GM12872 (cell line): Measurements from ENCODE around the gene ZFYVE19.

Experiments
- TF ChIP-seq, protein P1 (sequence below): IDR thresholded peaks from 3 replicates; pipeline ENCODE4 v1.5.1; 2011; ENCODE audit warnings: low read depth, mild to moderate bottlenecking, low read length, moderate library complexity; ENCODE audit not compliant: insufficient read depth

The ZFYVE19 gene

DNA sequence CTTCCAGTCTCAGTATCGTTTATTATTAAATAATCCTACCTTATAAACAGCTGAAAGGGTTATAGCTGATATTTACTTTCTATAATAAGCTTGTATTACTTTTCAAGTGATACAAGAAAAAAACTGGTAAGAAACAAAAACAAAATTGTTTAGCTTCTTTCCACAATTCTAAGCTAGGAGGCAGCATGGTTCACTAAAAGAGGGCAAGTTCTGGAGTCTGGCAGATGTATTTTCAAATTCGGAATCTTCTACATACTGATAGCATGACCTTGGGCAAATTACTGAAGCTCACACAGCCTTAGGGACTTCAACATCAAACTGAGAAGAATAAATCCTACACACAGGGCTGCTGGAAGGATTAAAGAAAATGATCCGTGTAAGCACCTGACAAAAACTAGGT is 21.7 kb upstream of the ZFYVE19 start:
- TF ChIP-seq, protein P1, sequence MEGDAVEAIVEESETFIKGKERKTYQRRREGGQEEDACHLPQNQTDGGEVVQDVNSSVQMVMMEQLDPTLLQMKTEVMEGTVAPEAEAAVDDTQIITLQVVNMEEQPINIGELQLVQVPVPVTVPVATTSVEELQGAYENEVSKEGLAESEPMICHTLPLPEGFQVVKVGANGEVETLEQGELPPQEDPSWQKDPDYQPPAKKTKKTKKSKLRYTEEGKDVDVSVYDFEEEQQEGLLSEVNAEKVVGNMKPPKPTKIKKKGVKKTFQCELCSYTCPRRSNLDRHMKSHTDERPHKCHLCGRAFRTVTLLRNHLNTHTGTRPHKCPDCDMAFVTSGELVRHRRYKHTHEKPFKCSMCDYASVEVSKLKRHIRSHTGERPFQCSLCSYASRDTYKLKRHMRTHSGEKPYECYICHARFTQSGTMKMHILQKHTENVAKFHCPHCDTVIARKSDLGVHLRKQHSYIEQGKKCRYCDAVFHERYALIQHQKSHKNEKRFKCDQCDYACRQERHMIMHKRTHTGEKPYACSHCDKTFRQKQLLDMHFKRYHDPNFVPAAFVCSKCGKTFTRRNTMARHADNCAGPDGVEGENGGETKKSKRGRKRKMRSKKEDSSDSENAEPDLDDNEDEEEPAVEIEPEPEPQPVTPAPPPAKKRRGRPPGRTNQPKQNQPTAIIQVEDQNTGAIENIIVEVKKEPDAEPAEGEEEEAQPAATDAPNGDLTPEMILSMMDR: no peak

GRCh38 chr15:40785814-40786213 is 21.1 kb upstream of the ZFYVE19 start:
- TF ChIP-seq, protein P1: no peak

GRCh38 chr15:40787344-40787841 is 19.5 kb upstream of the ZFYVE19 start:
- TF ChIP-seq, protein P1: no peak

DNA sequence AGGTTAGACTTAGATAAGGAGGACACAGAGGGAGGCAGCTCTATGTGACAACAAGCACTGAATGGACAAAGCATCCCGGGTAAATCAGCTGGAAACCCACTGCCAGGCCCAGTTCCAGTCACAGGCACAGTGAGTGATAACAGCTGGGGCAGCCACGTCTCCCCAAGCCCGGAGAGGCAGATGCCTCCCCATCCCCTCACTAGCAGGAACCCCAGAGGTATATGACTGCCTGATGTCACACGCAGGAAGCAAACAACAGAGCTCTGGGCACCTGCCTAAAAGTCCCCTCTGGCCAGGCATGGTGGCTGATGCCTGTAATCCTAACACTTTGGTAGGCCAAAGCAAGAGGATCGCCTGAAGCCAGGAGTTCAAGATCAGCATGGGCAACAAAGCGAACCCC is 18.9 kb upstream of the ZFYVE19 start:
- TF ChIP-seq, protein P1: no peak

DNA sequence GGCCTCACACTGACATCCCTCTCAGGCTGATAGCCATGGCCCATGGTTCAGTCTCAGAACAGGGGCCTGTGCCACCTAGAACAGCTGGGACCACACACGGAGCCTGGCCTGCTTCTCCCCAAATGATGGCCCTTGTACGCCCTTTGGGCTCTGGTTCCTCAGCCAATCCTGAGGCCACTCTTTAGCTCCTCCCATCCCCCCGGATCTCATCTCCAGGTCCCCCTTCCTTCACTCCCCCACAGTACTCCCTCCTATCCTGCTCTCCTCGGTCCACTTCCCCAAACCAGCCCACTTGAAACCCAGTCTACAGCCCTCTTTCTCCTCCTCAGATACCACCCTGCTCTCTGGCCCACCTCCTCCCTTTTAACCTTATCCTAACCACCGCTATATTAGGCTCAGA is 17.8 kb upstream of the ZFYVE19 start:
- TF ChIP-seq, protein P1: no peak

- TF ChIP-seq, protein P1: no peak
Measured at GRCh38 chr15:40789999-40790398, 16.9 kb upstream of the ZFYVE19 start.

DNA sequence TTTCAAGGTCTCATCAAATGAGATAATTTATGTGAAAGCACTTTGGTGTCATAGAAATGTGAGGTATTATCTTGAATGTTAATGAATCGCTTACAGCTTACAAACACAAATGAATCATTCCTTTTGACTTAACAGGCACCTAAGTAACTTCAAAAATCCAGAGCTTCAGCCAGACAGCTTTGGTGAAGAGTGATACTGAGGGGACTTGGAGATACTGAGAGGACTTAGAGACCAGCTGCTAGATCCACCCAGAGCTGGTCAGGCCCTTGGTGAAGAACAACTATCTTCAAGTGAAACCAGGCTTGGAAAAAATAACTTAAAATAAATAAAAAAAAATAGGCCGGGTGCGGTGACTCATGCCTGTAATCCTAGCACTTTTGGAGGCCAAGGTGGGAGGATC is 16.2 kb upstream of the ZFYVE19 start:
- TF ChIP-seq, protein P1: no peak
